Daoy (cell line): ENCODE data around the gene CSNK2B. TPM values are rescaled to one million over a fixed set of nuclear protein-coding genes. Genes with fewer than 3 reads are reported as not detected.

Experiments used
- DNase-seq: peaks from one replicate; pipeline ENCODE4 v3.0.0-alpha.2; 2015; ENCODE audit warnings: low read depth
- total RNA-seq: library from RNA; depleted of rRNA; stranded (reverse); fragments of >200 nt; shearing (Covaris generic); gene quantifications from 2 replicates; pipeline ENCODE4 v1.2.3, GENCODE V29; 2014; rRNA removed

Gene CSNK2B
- total RNA-seq, 1 experiment from 2014 or later: 328 TPM

- DNase-seq: no peak
Measured at GRCh38 chr6:31710523-31711219, 44.8 kb downstream of the CSNK2B start.

- DNase-seq: no peak
Measured at GRCh38 chr6:31711233-31711632, 45.4 kb downstream of the CSNK2B start.

- no peak for DNase-seq
Measured at GRCh38 chr6:31712296-31712695, 46.4 kb downstream of the CSNK2B start.

DNA sequence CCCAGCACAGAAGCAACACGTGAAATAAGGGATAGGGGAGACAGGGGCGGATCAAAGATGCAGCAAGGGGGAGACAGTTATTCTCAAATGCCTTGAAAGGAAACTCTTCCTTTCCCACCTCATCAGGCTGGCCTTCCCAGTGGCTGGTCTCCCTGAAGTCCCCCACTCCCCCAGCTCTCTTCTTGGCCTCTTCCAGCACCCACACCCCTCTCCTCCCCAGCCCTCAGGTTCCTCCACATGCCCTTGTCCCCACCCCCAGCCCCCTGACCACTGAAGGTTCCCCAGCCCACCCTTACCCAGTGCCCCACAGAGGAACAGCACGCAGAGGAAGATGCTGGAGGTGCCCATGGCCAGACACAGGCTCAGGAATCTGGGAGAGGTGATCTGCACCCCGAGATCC is 47.6 kb downstream of the CSNK2B start:
- DNase-seq: no peak

DNA sequence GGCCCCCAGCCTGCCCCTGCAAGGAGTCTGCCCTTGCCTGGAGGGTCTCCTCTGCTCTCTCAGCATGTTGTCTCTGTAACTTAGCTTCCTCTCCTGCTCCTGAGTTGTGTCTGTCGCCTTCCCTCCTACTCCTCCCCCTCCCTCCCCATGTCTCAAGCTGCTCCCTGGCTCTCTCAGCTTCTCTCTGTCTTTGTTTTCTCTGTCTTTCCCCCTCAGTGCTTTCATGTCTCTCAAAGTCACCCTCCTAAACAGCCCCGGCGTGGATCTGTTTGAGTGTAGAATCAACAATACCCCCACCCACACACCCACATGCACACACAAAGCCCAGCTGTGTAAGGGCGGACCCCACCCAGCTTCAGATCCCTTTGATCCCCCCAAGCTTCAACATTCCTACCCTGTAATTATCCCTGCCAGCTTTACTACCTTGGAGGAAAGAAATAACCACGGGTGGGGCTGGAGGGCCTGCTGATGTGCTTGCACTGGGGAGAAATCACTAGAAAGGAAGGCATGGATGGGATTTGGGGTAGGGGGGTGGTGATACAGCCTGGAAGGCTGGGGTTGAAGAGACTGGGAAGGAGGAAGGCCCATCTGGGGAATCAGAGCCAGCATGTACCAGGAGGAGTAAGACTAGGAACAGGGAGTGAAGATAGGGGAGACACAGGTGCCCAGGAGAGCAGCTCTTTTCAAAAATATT is 48.3 kb downstream of the CSNK2B start:
- no peak for DNase-seq

DNA sequence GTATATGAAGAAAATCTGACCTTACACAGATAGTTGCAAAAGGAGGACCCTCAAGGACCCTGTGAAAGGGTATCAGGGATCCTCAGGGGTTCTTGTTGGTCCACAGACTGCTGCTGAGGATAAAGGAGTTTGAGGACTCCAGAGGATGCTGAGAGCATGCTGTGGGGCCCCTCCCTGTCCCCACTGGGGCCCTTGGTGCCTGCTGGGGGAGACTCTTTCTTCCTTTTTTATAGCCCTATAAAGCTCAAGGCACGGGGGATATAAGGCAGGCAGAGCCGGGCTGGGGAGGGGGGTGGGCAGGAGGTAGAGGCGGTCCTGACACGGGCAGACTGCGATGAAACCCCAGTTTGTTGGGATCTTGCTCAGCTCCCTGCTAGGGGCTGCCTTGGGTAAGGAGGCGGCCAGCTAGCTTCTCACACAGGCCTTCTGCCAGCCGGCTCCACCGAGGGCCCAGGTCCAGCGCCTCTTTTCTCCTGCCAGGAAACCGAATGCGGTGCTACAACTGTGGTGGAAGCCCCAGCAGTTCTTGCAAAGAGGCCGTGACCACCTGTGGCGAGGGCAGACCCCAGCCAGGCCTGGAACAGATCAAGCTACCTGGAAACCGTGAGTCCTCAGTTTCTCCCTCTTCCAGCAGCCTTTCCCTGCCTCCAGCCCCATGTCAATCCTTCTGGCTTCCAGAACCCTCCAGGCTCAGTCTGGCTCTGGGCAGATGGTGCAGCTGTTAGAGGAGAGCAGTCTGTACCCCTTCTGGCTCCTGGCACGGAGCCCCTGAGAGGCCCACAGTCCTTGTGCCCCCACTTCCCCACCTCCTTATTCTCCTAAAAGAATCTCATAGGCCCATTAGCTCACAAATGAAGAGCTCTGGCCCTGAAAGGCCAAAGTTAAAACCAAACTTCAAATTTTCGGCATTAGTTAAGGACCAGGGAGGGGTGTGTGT is 49.4 kb downstream of the CSNK2B start, which contains the start of gene LY6G6D:
TSS of gene LY6G6D (plus strand) at position 327 of the 937 bp plus-strand sequence. CDS start at position 335, 8 bp downstream.
- DNase-seq: no peak

- DNase-seq: no peak
Measured at GRCh38 chr6:31717499-31718222, 51.8 kb downstream of the CSNK2B start.

GRCh38 chr6:31718265-31718664 is 52.4 kb downstream of the CSNK2B start:
- no peak for DNase-seq

- no peak for DNase-seq
Measured at GRCh38 chr6:31719001-31719400, 53.1 kb downstream of the CSNK2B start.

Other genes starting within 250 kb of the CSNK2B start
- gene MICB, start 167.9 kb upstream of the CSNK2B start, total RNA-seq: 24.9 and 27.3 TPM in 2 replicates
- gene MCCD1, start 137.1 kb upstream of the CSNK2B start, total RNA-seq: not detected in 2 replicates
- 678 and 762 TPM in 2 replicates for gene DDX39B, start 124.1 kb upstream of the CSNK2B start, total RNA-seq
- gene ATP6V1G2, start 119.5 kb upstream of the CSNK2B start, total RNA-seq: 1.5 TPM in 1 of 2 replicates, not detected in the other
- 16.2 and 21.5 TPM in 2 replicates for gene NFKBIL1, start 118.5 kb upstream of the CSNK2B start, total RNA-seq
- 0.11 TPM in 1 of 2 replicates, not detected in the other for gene LTA, start 93.8 kb upstream of the CSNK2B start, total RNA-seq
- gene TNF, start 90.5 kb upstream of the CSNK2B start, total RNA-seq: 1.4 and 4.0 TPM in 2 replicates
- gene LTB, start 83.7 kb upstream of the CSNK2B start, total RNA-seq: 2.1 TPM in 1 of 2 replicates, not detected in the other
- gene LST1, start 79.8 kb upstream of the CSNK2B start, total RNA-seq: 0.09 and 3.5 TPM in 2 replicates
- gene NCR3, start 73.1 kb upstream of the CSNK2B start, total RNA-seq: not detected in 2 replicates
- not detected in 2 replicates for gene AIF1, start 50.8 kb upstream of the CSNK2B start, total RNA-seq
- gene PRRC2A, start 45.4 kb upstream of the CSNK2B start, total RNA-seq: 50.1 and 51.9 TPM in 2 replicates
- 256 and 287 TPM in 2 replicates for gene BAG6, start 13.4 kb upstream of the CSNK2B start, total RNA-seq
- gene APOM, start 10.2 kb upstream of the CSNK2B start, total RNA-seq: 0.18 and 1.4 TPM in 2 replicates
- 15.9 and 18.0 TPM in 2 replicates for gene C6orf47, start 5.3 kb upstream of the CSNK2B start, total RNA-seq
- gene GPANK1, start 1.1 kb upstream of the CSNK2B start, total RNA-seq: 32.9 and 40.2 TPM in 2 replicates
- gene LY6G5B, start 3.9 kb downstream of the CSNK2B start, total RNA-seq: 0.91 and 6.3 TPM in 2 replicates
- gene LY6G5C, start 15.0 kb downstream of the CSNK2B start, total RNA-seq: 1.8 TPM in 1 of 2 replicates, not detected in the other
- 55.2 and 64.4 TPM in 2 replicates for gene ABHD16A, start 37.2 kb downstream of the CSNK2B start, total RNA-seq
- not detected in 2 replicates for gene LY6G6F, start 40.8 kb downstream of the CSNK2B start, total RNA-seq
- gene LY6G6D, start 49.3 kb downstream of the CSNK2B start, total RNA-seq: not detected in 2 replicates
- not detected in 2 replicates for gene LY6G6C, start 55.7 kb downstream of the CSNK2B start, total RNA-seq
- not detected in 2 replicates for gene MPIG6B, start 57.3 kb downstream of the CSNK2B start, total RNA-seq
- 46.1 and 55.6 TPM in 2 replicates for gene DDAH2, start 63.2 kb downstream of the CSNK2B start, total RNA-seq
- 1,198 and 1,241 TPM in 2 replicates for gene CLIC1, start 70.5 kb downstream of the CSNK2B start, total RNA-seq
- gene MSH5, start 73.9 kb downstream of the CSNK2B start, total RNA-seq: 19.9 and 20.9 TPM in 2 replicates
- gene SAPCD1, start 96.6 kb downstream of the CSNK2B start, total RNA-seq: 0.27 and 1.6 TPM in 2 replicates
- 0.34 TPM in 1 of 2 replicates, not detected in the other for gene VWA7, start 111.2 kb downstream of the CSNK2B start, total RNA-seq
- gene VARS1, start 129.7 kb downstream of the CSNK2B start, total RNA-seq: 77.3 and 80.3 TPM in 2 replicates
- gene LSM2, start 140.9 kb downstream of the CSNK2B start, total RNA-seq: 91.8 and 146 TPM in 2 replicates
- 0.12 and 0.80 TPM in 2 replicates for gene HSPA1L, start 149.2 kb downstream of the CSNK2B start, total RNA-seq
- 148 and 171 TPM in 2 replicates for gene HSPA1A, start 149.5 kb downstream of the CSNK2B start, total RNA-seq
- gene HSPA1B, start 161.7 kb downstream of the CSNK2B start, total RNA-seq: 194 and 206 TPM in 2 replicates
- 46.6 and 51.0 TPM in 2 replicates for gene NEU1, start 196.7 kb downstream of the CSNK2B start, total RNA-seq
- gene SLC44A4, start 212.9 kb downstream of the CSNK2B start, total RNA-seq: not detected in 2 replicates
- 72.8 and 80.6 TPM in 2 replicates for gene EHMT2, start 231.6 kb downstream of the CSNK2B start, total RNA-seq
- 7.5 and 9.8 TPM in 2 replicates for gene ZBTB12, start 236.0 kb downstream of the CSNK2B start, total RNA-seq